ENCODE measurements around the gene PLXDC1.
"Not testable (repeated sequence)": the region's sequence is repeated elsewhere in the genome, so short reads cannot be mapped to it uniquely, and the experiment has no call there.

Gene PLXDC1

GRCh38 chr17:39183045-39183444, 31.6 kb upstream of the PLXDC1 start:
- no peak for DNase-seq (ENCODE audit: low read depth in 3 of 3, low spot score in 1 of 3)

GRCh38 chr17:39181303-39181702, 29.9 kb upstream of the PLXDC1 start:
- no peak for DNase-seq (ENCODE audit: low read depth in 3 of 3, low spot score in 1 of 3)

- DNase-seq (ENCODE audit: low read depth in 3 of 3, low spot score in 1 of 3), result no peak
Measured at GRCh38 chr17:39178536-39178935, 27.1 kb upstream of the PLXDC1 start.

GRCh38 chr17:39177256-39177655, 25.8 kb upstream of the PLXDC1 start:
- DNase-seq (ENCODE audit: low read depth in 3 of 3, low spot score in 1 of 3), result no peak

GRCh38 chr17:39175695-39176093, 24.3 kb upstream of the PLXDC1 start:
- DNase-seq (ENCODE audit: low read depth in 3 of 3, low spot score in 1 of 3), result no peak

- peak; percentile 47 to 70 (median 50) for DNase-seq (ENCODE audit: low read depth in 3 of 3, low spot score in 1 of 3)
Measured at GRCh38 chr17:39174920-39175694, 23.7 kb upstream of the PLXDC1 start.

- no peak for DNase-seq (ENCODE audit: low read depth in 3 of 3, low spot score in 1 of 3)
Measured at GRCh38 chr17:39173526-39174274, 22.3 kb upstream of the PLXDC1 start.

GRCh38 chr17:39173080-39173479, 21.6 kb upstream of the PLXDC1 start:
- DNase-seq (ENCODE audit: low read depth in 3 of 3, low spot score in 1 of 3), result no peak

- no peak for DNase-seq (ENCODE audit: low read depth in 3 of 3, low spot score in 1 of 3)
Measured at GRCh38 chr17:39171933-39172332, 20.5 kb upstream of the PLXDC1 start.

- no peak for DNase-seq (ENCODE audit: low read depth in 3 of 3, low spot score in 1 of 3)
Measured at GRCh38 chr17:39170558-39170957, 19.1 kb upstream of the PLXDC1 start.

GRCh38 chr17:39170109-39170508, 18.7 kb upstream of the PLXDC1 start:
- DNase-seq (ENCODE audit: low read depth in 3 of 3, low spot score in 1 of 3), result no peak

- DNase-seq (ENCODE audit: low read depth in 3 of 3, low spot score in 1 of 3), result no peak
Measured at GRCh38 chr17:39169518-39169917, 18.1 kb upstream of the PLXDC1 start.

GRCh38 chr17:39169101-39169500, 17.7 kb upstream of the PLXDC1 start:
- DNase-seq (ENCODE audit: low read depth in 3 of 3, low spot score in 1 of 3), result no peak

GRCh38 chr17:39168503-39168902, 17.1 kb upstream of the PLXDC1 start:
- DNase-seq (ENCODE audit: low read depth in 3 of 3, low spot score in 1 of 3), result not testable (repeated sequence)

GRCh38 chr17:39167476-39167875, 16.0 kb upstream of the PLXDC1 start:
- DNase-seq (ENCODE audit: low read depth in 3 of 3, low spot score in 1 of 3), result no peak

- no peak for DNase-seq (ENCODE audit: low read depth in 3 of 3, low spot score in 1 of 3)
Measured at GRCh38 chr17:39166437-39167335, 15.2 kb upstream of the PLXDC1 start.

GRCh38 chr17:39165841-39166349, 14.5 kb upstream of the PLXDC1 start, which contains the start of gene ARL5C:
Gene ARL5C, minus strand, starts transcription at chr17:39166161. Its CDS starts 401 bp downstream, at chr17:39165760.
- DNase-seq (ENCODE audit: low read depth in 3 of 3, low spot score in 1 of 3), result no peak

- DNase-seq (ENCODE audit: low read depth in 3 of 3, low spot score in 1 of 3), result no peak
Measured at GRCh38 chr17:39165178-39165840, 13.9 kb upstream of the PLXDC1 start.

- peak; percentile 21 to 57 (median 35) for DNase-seq (ENCODE audit: low read depth in 3 of 3, low spot score in 1 of 3)
Measured at GRCh38 chr17:39164675-39165143, 13.3 kb upstream of the PLXDC1 start.

GRCh38 chr17:39161962-39162361, 10.5 kb upstream of the PLXDC1 start:
- DNase-seq (ENCODE audit: low read depth in 3 of 3, low spot score in 1 of 3), result no peak

Measured in stimulated activated CD4-positive, alpha-beta T cell treated with anti-CD3 and anti-CD28 coated beads, TNF-alpha, amount 100 ng/mL, for 1 hour (primary cell).